NCI-H2107 treated with DMSO at 0.1 percent for 48 hours (cell line): ENCODE data around the gene UTS2R.
"Not testable (repeated sequence)": the region's sequence is repeated elsewhere in the genome, so short reads cannot be mapped to it uniquely, and the experiment has no call there.

Experiments
- DNase-seq: peaks from one replicate; lab custom pipeline; 2025; ENCODE audit not compliant: unreplicated experiment; lab: John Stamatoyannopoulos, UW

Gene UTS2R

GRCh38 chr17:82353484-82353883 lies 18.1 kb upstream of the UTS2R start:
- DNase-seq, result peak; percentile 39

- no peak for DNase-seq
Observed at GRCh38 chr17:82354804-82355308, 16.7 kb upstream of the UTS2R start.

- no peak for DNase-seq
Observed at GRCh38 chr17:82355770-82356427, 15.7 kb upstream of the UTS2R start.

GRCh38 chr17:82356845-82357355 lies 14.7 kb upstream of the UTS2R start:
- DNase-seq, result peak; percentile 38

- DNase-seq, result no peak
Observed at GRCh38 chr17:82357394-82357793, 14.2 kb upstream of the UTS2R start.

GRCh38 chr17:82358465-82359350 lies 12.9 kb upstream of the UTS2R start, which contains the start of gene TEX19:
Gene TEX19, plus strand, starts transcription at chr17:82359247. Its CDS starts 2,904 bp downstream, at chr17:82362151.
- DNase-seq, result no peak

- not testable (repeated sequence) for DNase-seq
Observed at GRCh38 chr17:82359451-82360074, 12.0 kb upstream of the UTS2R start.

- DNase-seq, result no peak
Observed at GRCh38 chr17:82361885-82362633, 9.5 kb upstream of the UTS2R start.

GRCh38 chr17:82365606-82366295 lies 5.8 kb upstream of the UTS2R start:
- DNase-seq, result no peak

- peak; percentile 94 for DNase-seq
Observed at GRCh38 chr17:82366749-82367148, 4.8 kb upstream of the UTS2R start.

- DNase-seq, result no peak
Observed at GRCh38 chr17:82367724-82368524, 3.6 kb upstream of the UTS2R start.

- no peak for DNase-seq
Observed at GRCh38 chr17:82369211-82369610, 2.4 kb upstream of the UTS2R start.

GRCh38 chr17:82370471-82371332 lies 863 bp upstream of the UTS2R start:
- no peak for DNase-seq

GRCh38 chr17:82372249-82373071 lies 895 bp downstream of the UTS2R start:
- DNase-seq, result no peak

- not testable (repeated sequence) for DNase-seq
Observed at GRCh38 chr17:82373072-82373452, 1.5 kb downstream of the UTS2R start.

GRCh38 chr17:82373731-82374625 lies 2.4 kb downstream of the UTS2R start:
- no peak for DNase-seq
